NK-92 (cell line): ENCODE data around the gene MEIOB.
"Not testable (repeated sequence)": the region's sequence is repeated elsewhere in the genome, so short reads cannot be mapped to it uniquely, and the experiment has no call there.

Source experiments
- DNase-seq: peaks from one replicate; lab custom pipeline; 2025; ENCODE audit not compliant: unreplicated experiment; lab: John Stamatoyannopoulos, UW

Gene MEIOB

GRCh38 chr16:1877804-1878203 is 5.8 kb upstream of the MEIOB start:
- DNase-seq = no peak

GRCh38 chr16:1877089-1877488 is 5.1 kb upstream of the MEIOB start:
- no peak for DNase-seq

- DNase-seq = no peak
These were observed 4.5 kb upstream of the MEIOB start for GRCh38 chr16:1876468-1876867.

- not testable (repeated sequence) for DNase-seq
These were observed 4.1 kb upstream of the MEIOB start for GRCh38 chr16:1876066-1876465.

- no peak for DNase-seq
These were observed 2.9 kb upstream of the MEIOB start for GRCh38 chr16:1874854-1875253.

- no peak for DNase-seq
These were observed 1.4 kb downstream of the MEIOB start for GRCh38 chr16:1870365-1871082.

- DNase-seq = no peak
These were observed 5.9 kb downstream of the MEIOB start for GRCh38 chr16:1865902-1866690.

GRCh38 chr16:1863681-1864460 is 8.1 kb downstream of the MEIOB start:
- DNase-seq = no peak

- no peak for DNase-seq
These were observed 9.6 kb downstream of the MEIOB start for GRCh38 chr16:1862394-1862793.

- no peak for DNase-seq
These were observed 10.2 kb downstream of the MEIOB start for GRCh38 chr16:1861730-1862129.

- no peak for DNase-seq
These were observed 12.3 kb downstream of the MEIOB start for GRCh38 chr16:1859650-1860049.

GRCh38 chr16:1858189-1858865 is 13.6 kb downstream of the MEIOB start:
- DNase-seq = no peak

GRCh38 chr16:1857433-1858097 is 14.4 kb downstream of the MEIOB start:
- no peak for DNase-seq

- DNase-seq = no peak
These were observed 20.2 kb downstream of the MEIOB start for GRCh38 chr16:1851793-1852192.

GRCh38 chr16:1850981-1851380 is 21.0 kb downstream of the MEIOB start:
- DNase-seq = no peak

GRCh38 chr16:1846416-1846815 is 25.5 kb downstream of the MEIOB start:
- no peak for DNase-seq

GRCh38 chr16:1845985-1846384 is 26.0 kb downstream of the MEIOB start:
- DNase-seq = no peak

GRCh38 chr16:1839554-1839953 is 32.4 kb downstream of the MEIOB start:
- no peak for DNase-seq

GRCh38 chr16:1834096-1834495 is 37.9 kb downstream of the MEIOB start:
- no peak for DNase-seq

- DNase-seq = no peak
These were observed 39.0 kb downstream of the MEIOB start for GRCh38 chr16:1832838-1833454.
